GM20431 (cell line): ENCODE measurements around the gene TUBA1C.

Source experiments
- in situ Hi-C: fragments of 300-500 bp; cut with MseI, MboI; formaldehyde crosslinking; loops from one replicate; pipeline ENCODE4 v1.15.0; 2020; ENCODE audit warnings: low sequenced_read_pairs; ENCODE audit not compliant: unreplicated experiment

The TUBA1C gene

GRCh38 chr12:49264873-49265792, at the start of gene TUBA1C:
Gene TUBA1C, plus strand, starts transcription at chr12:49265082. Its CDS starts 100 bp downstream, at chr12:49265182.
- in situ Hi-C loops = no loop called here

DNA sequence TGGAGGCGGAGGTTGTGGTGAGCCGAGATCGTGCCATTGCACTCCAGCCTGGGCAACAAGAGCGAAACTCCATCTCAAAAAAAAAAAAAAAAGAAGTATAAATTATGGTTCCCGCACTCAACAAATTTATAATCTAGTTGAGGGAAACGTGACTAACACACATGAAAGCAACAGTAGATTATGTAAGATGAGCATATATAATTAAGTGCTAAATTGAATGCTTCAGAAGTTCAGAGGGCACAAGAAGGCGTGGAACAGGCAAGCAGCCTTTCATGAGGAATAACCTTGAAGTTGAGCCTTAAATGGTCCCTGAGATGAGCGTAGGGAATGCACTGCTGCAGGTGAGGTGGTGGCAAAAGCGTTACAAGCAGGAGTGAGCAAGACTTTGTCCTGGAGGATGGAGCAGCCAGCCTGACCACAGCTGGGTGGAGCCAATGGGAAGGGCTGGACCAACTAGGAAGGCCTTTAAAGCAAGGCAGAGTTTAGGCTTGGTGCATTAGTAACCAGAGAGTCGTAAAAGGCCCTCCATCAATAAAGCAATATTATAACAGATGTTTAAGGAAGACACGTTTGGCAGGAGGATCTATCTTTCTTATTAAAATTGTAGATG, 45.4 kb upstream of the TUBA1C start:
- in situ Hi-C loops = no loop called here

DNA sequence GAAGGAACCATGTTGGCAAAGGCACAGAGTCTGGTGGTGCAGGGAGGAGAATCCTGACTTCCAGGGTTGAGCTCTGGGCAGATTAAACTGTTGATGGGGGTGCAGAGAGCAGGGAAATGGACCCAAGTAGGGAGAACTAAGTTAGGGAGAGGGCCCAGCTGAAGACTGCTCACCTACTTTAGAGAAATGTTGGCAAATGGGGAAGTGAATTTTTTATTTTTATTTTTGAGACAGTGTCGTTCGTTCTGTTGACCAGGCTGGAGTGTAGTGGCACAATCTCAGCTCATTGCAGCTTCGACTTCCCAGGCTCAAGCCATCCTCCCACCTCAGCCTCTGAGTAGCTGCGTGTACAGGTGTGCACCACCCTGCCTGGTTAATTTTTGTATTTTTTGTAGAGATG, 43.9 kb upstream of the TUBA1C start:
- in situ Hi-C loops = no loop called here

- in situ Hi-C loops = no loop called here
Observed at GRCh38 chr12:49223122-49223521, 41.8 kb upstream of the TUBA1C start.

GRCh38 chr12:49223590-49224369, 41.1 kb upstream of the TUBA1C start:
- in situ Hi-C loops = no loop called here

DNA sequence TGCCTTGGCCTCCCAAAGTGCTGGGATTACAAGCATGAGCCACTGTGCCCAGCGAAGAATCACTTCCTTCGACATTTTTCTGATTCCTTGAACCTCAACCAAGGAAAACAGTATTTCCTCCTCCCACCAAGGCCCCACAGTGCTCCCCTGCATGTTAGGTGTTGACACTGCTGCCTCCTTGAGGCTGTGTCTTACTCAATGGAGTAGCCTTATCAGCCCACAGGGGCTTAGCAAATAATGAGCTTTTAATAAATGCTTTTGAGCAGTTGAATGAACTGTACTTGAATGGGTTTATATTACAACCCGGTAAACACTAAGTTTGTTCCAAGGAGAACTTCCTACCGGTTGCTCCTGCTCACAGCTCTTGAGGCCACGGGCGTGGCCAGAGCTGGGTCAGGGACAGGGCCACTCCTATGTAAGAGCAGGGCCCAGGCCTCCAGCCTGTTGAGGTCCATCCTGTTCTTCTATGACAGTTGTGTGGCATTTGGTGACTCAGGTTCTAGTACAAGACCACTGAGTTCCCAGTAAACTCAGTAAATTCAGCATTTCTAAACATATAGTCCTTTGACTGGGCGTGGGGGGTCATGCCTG, 39.2 kb upstream of the TUBA1C start:
- in situ Hi-C loops = no loop called here

DNA sequence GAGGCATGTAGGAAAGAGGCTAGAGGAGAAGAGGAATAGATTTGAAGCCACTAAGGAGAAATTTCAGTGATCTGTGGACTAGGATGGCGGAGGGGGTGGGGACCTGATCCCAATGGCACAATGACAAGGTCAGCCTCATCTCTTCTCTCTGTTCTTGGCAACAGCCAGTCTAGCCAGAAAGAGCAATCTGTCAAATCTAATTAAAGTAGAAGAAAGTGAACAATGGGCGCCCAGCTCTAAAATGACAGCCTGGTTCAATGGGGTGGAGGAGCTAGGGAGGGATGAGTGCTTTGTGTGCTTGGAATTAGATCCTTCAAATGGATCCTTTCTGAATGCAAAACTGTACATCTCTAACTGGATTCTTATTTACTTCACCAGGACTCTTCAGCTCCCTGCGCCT, 37.2 kb upstream of the TUBA1C start:
- in situ Hi-C loops = no loop called here

DNA sequence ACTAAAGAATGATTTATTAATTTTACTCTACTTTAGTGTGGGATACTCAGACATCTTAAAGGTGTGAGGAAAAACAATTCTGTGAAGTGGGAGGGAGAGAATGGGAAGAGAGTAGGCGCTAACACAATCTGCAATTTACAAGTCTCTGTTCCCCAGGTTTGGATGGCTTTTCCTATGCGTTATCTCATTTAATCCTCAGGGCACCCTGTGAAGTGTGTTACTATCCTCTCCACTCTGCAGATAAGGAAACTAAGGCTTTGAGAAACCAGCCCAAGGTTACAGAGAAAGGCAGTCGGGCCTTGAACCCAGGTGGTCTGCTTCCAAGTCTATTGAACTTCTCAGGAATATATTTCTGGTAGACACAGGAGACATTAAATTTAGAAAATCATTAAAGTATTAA, 36.2 kb upstream of the TUBA1C start:
- in situ Hi-C loops = no loop called here

- in situ Hi-C loops = no loop called here
Observed at GRCh38 chr12:49230176-49230804, 34.6 kb upstream of the TUBA1C start.

GRCh38 chr12:49230805-49231194, 34.1 kb upstream of the TUBA1C start:
- in situ Hi-C loops = no loop called here

DNA sequence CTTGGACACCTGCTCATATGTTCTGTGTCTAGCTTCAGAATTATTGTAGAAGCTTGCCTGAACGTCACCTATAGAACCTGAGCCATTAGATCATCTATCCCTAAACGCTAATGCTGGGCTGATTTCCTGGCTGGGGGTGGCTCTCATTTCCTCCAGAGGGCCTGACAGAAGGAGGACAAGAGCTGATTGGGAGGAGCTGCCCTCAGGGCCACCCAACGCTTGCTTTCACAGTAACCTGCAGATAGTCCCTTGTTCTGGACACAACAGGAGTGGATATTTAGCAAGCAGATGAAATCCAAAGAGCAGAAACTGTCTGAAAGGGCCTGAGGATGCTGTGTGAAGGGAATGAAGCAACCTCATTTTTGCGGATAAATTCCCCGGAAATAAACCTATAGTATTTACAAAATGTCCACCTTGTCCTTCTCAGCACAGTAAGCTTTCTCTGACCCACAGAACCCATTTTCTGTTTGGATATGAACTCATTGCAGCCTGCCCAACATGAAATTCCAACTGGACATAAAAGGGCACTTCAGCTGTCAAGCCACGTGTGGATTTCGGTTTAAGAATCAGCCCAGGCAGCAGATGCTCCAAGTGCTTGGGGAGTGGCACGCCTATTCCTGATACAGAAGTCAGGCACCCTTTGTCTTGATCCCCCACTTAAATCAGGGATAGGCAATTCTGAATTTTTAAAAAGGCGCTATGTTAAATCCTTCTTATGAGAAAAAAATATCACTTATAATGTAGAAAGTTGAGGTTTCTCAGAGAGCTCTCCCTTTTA, 32.8 kb upstream of the TUBA1C start:
- in situ Hi-C loops = no loop called here

- in situ Hi-C loops = no loop called here
Observed at GRCh38 chr12:49232940-49233841, 31.7 kb upstream of the TUBA1C start.

- in situ Hi-C loops = no loop called here
Observed at GRCh38 chr12:49233842-49234526, 30.9 kb upstream of the TUBA1C start.

DNA sequence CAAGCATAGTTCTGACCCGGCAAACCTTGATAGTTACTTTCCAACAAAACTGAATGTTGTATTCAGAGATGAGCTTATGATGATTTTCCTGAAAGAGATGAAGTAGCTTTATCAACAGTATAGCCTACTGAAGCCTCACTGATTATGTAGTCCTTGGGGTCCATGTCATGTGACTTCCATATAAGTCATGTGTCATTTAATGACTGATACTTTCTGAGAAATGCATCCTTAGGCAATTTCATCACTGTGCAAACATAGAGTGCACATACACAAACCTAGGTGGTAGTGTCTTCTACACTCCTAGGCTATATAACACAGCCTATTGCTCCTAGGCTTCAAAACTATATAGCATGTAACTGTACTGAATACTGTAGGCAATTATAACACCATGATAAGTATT, 28.5 kb upstream of the TUBA1C start:
- in situ Hi-C loops = no loop called here

- in situ Hi-C loops = no loop called here
Observed at GRCh38 chr12:49243631-49244030, 21.3 kb upstream of the TUBA1C start.

- in situ Hi-C loops = no loop called here
Observed at GRCh38 chr12:49244176-49244575, 20.7 kb upstream of the TUBA1C start.

DNA sequence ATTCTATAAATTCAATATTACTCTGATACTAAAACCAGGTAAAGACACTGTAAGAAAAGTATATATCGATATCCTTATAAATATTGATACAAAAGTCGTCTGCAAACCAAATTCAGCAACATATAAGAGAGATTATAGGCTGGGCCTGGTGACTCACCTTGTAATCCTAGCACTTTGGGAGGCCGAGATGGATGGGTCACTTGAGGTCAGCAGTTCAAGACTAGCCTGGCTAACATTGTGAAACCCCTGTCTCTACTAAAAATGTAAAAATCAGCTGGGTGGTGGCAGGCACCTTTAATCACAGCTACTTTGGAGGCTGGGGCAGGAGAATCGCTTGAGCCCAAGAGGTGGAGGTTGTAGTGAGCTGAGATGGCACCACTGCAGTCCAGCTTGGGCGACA, 13.5 kb upstream of the TUBA1C start:
- in situ Hi-C loops = no loop called here
